GM12878 (cell line): ENCODE measurements around the gene ZBED4. TPM values are rescaled to one million over a fixed set of nuclear protein-coding genes. Genes with fewer than 3 reads are reported as not detected.

ENCODE experiments used
- ATAC-seq: fragments of 200-7000 bp; cut with Tn5 transposase; 3 replicates; pipeline ENCODE4 v1.9.1; 2020; ENCODE audit warnings: mild to moderate bottlenecking, moderate library complexity
- BruUV-seq: library from RNA; stranded (reverse); fragments of 400-500 nt; replicated peaks from 2 replicates; lab custom pipeline; 2021; lab: Mats Ljungman, UMichigan
- CTCF ChIA-PET: fragments of 300-600 bp; sonication (Branson Sonifier 250); formaldehyde crosslinking; extraction: SDS; loops from one replicate; lab custom pipeline; 2021; ENCODE audit warnings: inconsistent platforms; lab: Yijun Ruan, JAX
- POLR2A ChIA-PET: fragments of 350-600 bp; formaldehyde crosslinking; extraction: SDS; loops from one replicate; lab custom pipeline; 2021; ENCODE audit warnings: inconsistent platforms; lab: Charles Lee
- RAD21 ChIA-PET: fragments of 300-600 bp; sonication (Branson Sonifier 250); formaldehyde crosslinking; loops from one replicate; lab custom pipeline; 2023; ENCODE audit warnings: antibody characterized with exemption; ENCODE audit not compliant: unreplicated experiment; lab: Charles Lee
- SMC1A ChIA-PET: fragments of 300-600 bp; sonication (Branson Sonifier 250); formaldehyde crosslinking; loops from one replicate; lab custom pipeline; 2023; ENCODE audit not compliant: unreplicated experiment, uncharacterized antibody; lab: Charles Lee
- DNase-seq: peaks from one replicate; pipeline ENCODE4 v3.0.0-alpha.2; 2011; ENCODE audit warnings: low read depth, low spot score
- FAIRE-seq: peaks from 3 replicates; lab custom pipeline; 2011; peaks lifted over from hg19 to GRCh38; lab: Jason Lieb, UNC
- H2AFZ ChIP-seq: 2 replicates; pipeline ENCODE4 v1.6.0; 2011; ENCODE audit warnings: low read depth, low read length, control low read depth; ENCODE audit not compliant: control insufficient read depth
- H3K27ac ChIP-seq: 2 replicates; pipeline ENCODE4 v1.5.1; 2011; ENCODE audit warnings: control low read depth; ENCODE audit not compliant: control insufficient read depth, insufficient read depth
- H3K27me3 ChIP-seq, 2 experiments: replicated peaks in 1 of 2; 2 replicates each; pipeline versions ENCODE4 v1.6.0 to v1.6.1; 2011; ENCODE audit warnings: low read length in 1 of 2; ENCODE audit not compliant: control insufficient read depth in 2 of 2, insufficient read depth in 2 of 2
- H3K36me3 ChIP-seq, 2 experiments: 2 replicates each; pipeline ENCODE4 v1.5.1; 2011; ENCODE audit warnings: low read length in 1 of 2; ENCODE audit not compliant: control insufficient read depth in 2 of 2, insufficient read depth in 2 of 2
- H3K4me1 ChIP-seq: 2 replicates; pipeline ENCODE4 v1.6.1; 2011; ENCODE audit warnings: mild to moderate bottlenecking, low read length, moderate library complexity, mixed read lengths; ENCODE audit not compliant: control insufficient read depth, insufficient read depth
- H3K4me2 ChIP-seq: 2 replicates; pipeline ENCODE4 v1.6.0; 2011; ENCODE audit warnings: control low read depth; ENCODE audit not compliant: control insufficient read depth, insufficient read depth
- H3K4me3 ChIP-seq: fragments of 200-600 bp; sonication (generic); 2 replicates; pipeline ENCODE4 v1.5.1; 2016
- H3K79me2 ChIP-seq: 2 replicates; pipeline ENCODE4 v1.6.0; 2011; ENCODE audit warnings: low read length; ENCODE audit not compliant: control insufficient read depth, insufficient read depth
- H3K9ac ChIP-seq: 2 replicates; pipeline ENCODE4 v1.8.0; 2011; ENCODE audit warnings: low read length, control low read depth, mixed read lengths; ENCODE audit not compliant: control insufficient read depth, insufficient read depth
- H3K9me3 ChIP-seq: replicated peaks from 3 replicates; pipeline ENCODE4 v1.5.1; 2011; ENCODE audit warnings: mild to moderate bottlenecking, low read length; ENCODE audit not compliant: control insufficient read depth, insufficient read depth
- H4K20me1 ChIP-seq: 2 replicates; pipeline ENCODE4 v1.6.0; 2011; ENCODE audit not compliant: control insufficient read depth, insufficient read depth
- BRCA1 ChIP-seq: IDR thresholded peaks from 2 replicates; pipeline ENCODE4 v1.6.1; 2011; ENCODE audit warnings: low read depth, low read length, improper control_type of control experiment
- CREB1 ChIP-seq: IDR thresholded peaks from 2 replicates; pipeline ENCODE4 v1.6.1; 2012; ENCODE audit warnings: low read depth, mild to moderate bottlenecking, inconsistent platforms
- MEF2A ChIP-seq: IDR thresholded peaks from 2 replicates; pipeline ENCODE4 v1.6.1; 2011; ENCODE audit warnings: low read depth, mild to moderate bottlenecking, low read length, moderate library complexity; ENCODE audit not compliant: insufficient read depth
- NFYB ChIP-seq: IDR thresholded peaks from 2 replicates; pipeline ENCODE4 v1.6.1; 2011; ENCODE audit warnings: low read depth, mild to moderate bottlenecking, low read length, improper control_type of control experiment, moderate library complexity; ENCODE audit not compliant: insufficient read depth
- POLR2A ChIP-seq: IDR thresholded peaks from 2 replicates; pipeline ENCODE4 v1.6.1; 2011; ENCODE audit warnings: low read depth, mild to moderate bottlenecking, low read length
- POU2F2 ChIP-seq: IDR thresholded peaks from 3 replicates; pipeline ENCODE4 v1.6.1; 2011; ENCODE audit warnings: low read depth, mild to moderate bottlenecking, low read length, borderline replicate concordance
- PRDM15 ChIP-seq: fragments of 450-650 bp; formaldehyde crosslinking; IDR thresholded peaks from 2 replicates; pipeline ENCODE4 v1.4.0; 2020; ENCODE audit warnings: mild to moderate bottlenecking, moderate library complexity
- RUNX3 ChIP-seq: IDR thresholded peaks from 2 replicates; pipeline ENCODE4 v1.6.1; 2012; ENCODE audit warnings: low read length, inconsistent platforms
- ZBTB40 ChIP-seq: fragments of 450-650 bp; IDR thresholded peaks from 2 replicates; pipeline ENCODE4 v1.6.1; 2016; ENCODE audit warnings: mild to moderate bottlenecking, moderate library complexity, borderline replicate concordance
- ZNF687 ChIP-seq: fragments of 450-650 bp; IDR thresholded peaks from 2 replicates; pipeline ENCODE4 v1.6.1; 2017; ENCODE audit warnings: mild to moderate bottlenecking, moderate library complexity
- WGBS: methylation state at CpG from one replicate; pipeline ENCODE4 v1.1.6; 2016; ENCODE audit warnings: low lambda C conversion rate; ENCODE audit not compliant: insufficient replicate concordance, insufficient coverage; ENCODE audit errors: missing lambda C conversion rate; 5-methylcytosine and 5-hydroxymethylcytosine counted together
- in situ Hi-C: fragments of 300-500 bp; cut with MboI; formaldehyde crosslinking; loops from 9 replicates; pipeline ENCODE4 v1.14.3; 2018; ENCODE audit warnings: mixed read lengths
- intact Hi-C: fragments of 100-400 bp; cut with micrococcal nuclease; formaldehyde crosslinking; loops from one replicate; pipeline ENCODE4 v1.14.2; 2022; ENCODE audit not compliant: unreplicated experiment
- polyA plus RNA-seq, 11 experiments: library from polyadenylated mRNA; depleted of rRNA in 4 of 11; unstranded in 6 of 11; stranded (reverse) in 5 of 11; fragments of >200 nt; fragmentation: Nextera tagmentation in 4 of 11; fragmentation: Illumina TruSeq in 1 of 11; extraction: Ambion mirVana in 4 of 11; extraction: Trizol in 1 of 11; gene quantifications; 1 replicate in 1 of 11; 2 replicates in 10 of 11; pipeline versions ENCODE4 v1.2.1 to v1.2.3, GENCODE V29; 2011 to 2016; ENCODE audit warnings: inconsistent platforms in 2 of 11, missing spikeins in 2 of 11, low read depth in 1 of 11
- total RNA-seq, 4 experiments: library from RNA; depleted of rRNA in 3 of 4; stranded (reverse); fragments of >200 nt in 3 of 4; fragmentation: Illumina TruSeq in 1 of 4; extraction: Trizol in 1 of 4; gene quantifications; 2 replicates each; pipeline versions ENCODE4 v1.2.1 to v1.2.3, GENCODE V29; 2013 to 2021

ZBED4 gene
- total and polyA plus RNA-seq, 10 of the 15 experiments (the other 5 are each of a cell fraction or from before 2014, with no cell fraction given) = 2.3 to 21.6 (median 12.8) TPM

- POLR2A ChIA-PET = interaction anchor here (0.9 kb wide), 1 partner anchor 13 kb away, joined by 3 read pairs; no protein-coding TSS in a partner anchor
- TF ChIP-seq PRDM15 (CRISPR knock-in tag) = no peak
- TF ChIP-seq CREB1 = no peak
- no peak for TF ChIP-seq ZNF687
- TF ChIP-seq ZBTB40 = no peak
- no peak for TF ChIP-seq BRCA1
- TF ChIP-seq POU2F2 = no peak
- TF ChIP-seq RUNX3 = no peak
- TF ChIP-seq NFYB = no peak
- TF ChIP-seq POLR2A = no peak
- TF ChIP-seq MEF2A = no peak
These were observed 24.0 kb downstream of the ZBED4 start for GRCh38 chr22:49877642-49878041.

More at GRCh38 chr22:49877642-49878041, 24.0 kb downstream of the ZBED4 start:
- no TSS peak for BruUV-seq
- H3K4me2 ChIP-seq = no peak overlapping the region
- peaks cover 46% of the 10 kb centered on the region for H3K79me2 ChIP-seq
- no peak for ATAC-seq
- WGBS = over 99% methylated on average over 7 of the region's 7 CpGs
- peaks cover 4% of the 10 kb centered on the region; the same call in 2 of the 3 replicates for H3K9me3 ChIP-seq
- H3K4me3 ChIP-seq = no peak overlapping the region
- no peaks in the 10 kb centered on the region; a peak in 1 of 4 replicates for H3K36me3 ChIP-seq
- no peak overlapping the region for H3K27ac ChIP-seq
- SMC1A ChIA-PET = interaction anchor here (1.1 kb wide), 1 partner anchor 10 kb away, joined by 4 read pairs; no protein-coding TSS in a partner anchor
- H2AFZ ChIP-seq = no peak overlapping the region
- peaks cover 28% of the 10 kb centered on the region for H3K4me1 ChIP-seq
- RAD21 ChIA-PET = no interaction called here
- no peak for DNase-seq
- H3K9ac ChIP-seq = no peak overlapping the region
- no peak for FAIRE-seq
- intact Hi-C loops = no loop called here
- no peaks in the 10 kb centered on the region for H3K27me3 ChIP-seq
- CTCF ChIA-PET = no interaction called here
- in situ Hi-C loops = no loop called here
- H4K20me1 ChIP-seq = no peaks in the 10 kb centered on the region
